HepG2 (cell line): Measurements from ENCODE around the gene PLA2G4C. TPM values are rescaled to one million over a fixed set of nuclear protein-coding genes. Genes with fewer than 3 reads are reported as not detected.

Source experiments
- ATAC-seq: fragments of 200-7000 bp; cut with Tn5 transposase; 3 replicates; pipeline ENCODE4 v1.9.1; 2020; ENCODE audit warnings: mild to moderate bottlenecking, moderate library complexity
- BruUV-seq: library from RNA; stranded (reverse); fragments of 400-500 nt; replicated peaks from 2 replicates; lab custom pipeline; 2021; lab: Mats Ljungman, UMichigan
- CTCF ChIA-PET: fragments of 300-600 bp; formaldehyde crosslinking; extraction: SDS; loops from one replicate; lab custom pipeline; 2021; ENCODE audit warnings: low total read pairs, inconsistent platforms, low intra/inter-chr PET ratio; lab: Yijun Ruan, JAX
- POLR2A ChIA-PET: fragments of 350-600 bp; sonication (Branson Sonifier 250); formaldehyde crosslinking; loops from one replicate; lab custom pipeline; 2020; ENCODE audit warnings: antibody characterized with exemption, inconsistent platforms; lab: Yijun Ruan, JAX
- DNase-seq: peaks from one replicate; pipeline ENCODE4 v3.0.0-alpha.2; 2015; ENCODE audit warnings: low spot score
- FAIRE-seq: peaks from 3 replicates; lab custom pipeline; 2011; peaks lifted over from hg19 to GRCh38; lab: Jason Lieb, UNC
- H2AFZ ChIP-seq: one replicate; pipeline ENCODE4 v1.6.1; 2011; ENCODE audit warnings: low read length, inconsistent platforms
- H3K27ac ChIP-seq: fragments of 300-600 bp; 3 replicates; pipeline ENCODE4 v1.8.0; 2011; ENCODE audit warnings: mixed run types, mild to moderate bottlenecking, mixed read lengths, low read length, inconsistent platforms; ENCODE audit not compliant: insufficient read depth; ENCODE audit errors: extremely low read length
- H3K27me3 ChIP-seq, 2 experiments: fragments of 200-600 bp in 1 of 2; 2 replicates in 1 of 2; 3 replicates in 1 of 2; pipeline versions ENCODE4 v1.6.0 to v1.8.0; 2011; ENCODE audit warnings: low read length in 2 of 2, mild to moderate bottlenecking in 2 of 2, moderate library complexity in 2 of 2, inconsistent platforms in 1 of 2; ENCODE audit not compliant: insufficient read depth in 2 of 2, control insufficient read depth in 1 of 2
- H3K36me3 ChIP-seq, 2 experiments: fragments of 200-600 bp in 1 of 2; replicated peaks in 1 of 2; 2 replicates in 1 of 2; 3 replicates in 1 of 2; pipeline versions ENCODE4 v1.5.1 to v1.8.0; 2011; ENCODE audit warnings: low read length in 2 of 2, inconsistent platforms in 1 of 2; ENCODE audit not compliant: insufficient read depth in 2 of 2, control insufficient read depth in 1 of 2
- H3K4me1 ChIP-seq: 2 replicates; pipeline ENCODE4 v1.5.1; 2012; ENCODE audit warnings: low read length, inconsistent platforms; ENCODE audit not compliant: insufficient read depth
- H3K4me2 ChIP-seq: 2 replicates; pipeline ENCODE4 v1.6.0; 2011; ENCODE audit warnings: low read depth, low read length, inconsistent platforms
- H3K4me3 ChIP-seq, 3 experiments: fragments of 200-600 bp in 1 of 3; sonication (generic), shearing (Covaris generic) in 1 of 3; replicated peaks in 1 of 3; 2 replicates each; pipeline ENCODE4 v1.5.1; 2011 to 2016; ENCODE audit warnings: low read length in 3 of 3, inconsistent platforms in 2 of 3, low read depth in 2 of 3, mild to moderate bottlenecking in 2 of 3, control low read depth in 1 of 3, mixed read lengths in 1 of 3; ENCODE audit not compliant: insufficient read depth in 1 of 3
- H3K79me2 ChIP-seq: one replicate; pipeline ENCODE4 v1.6.1; 2011; ENCODE audit warnings: low read length, inconsistent platforms; ENCODE audit not compliant: insufficient read depth
- H3K9ac ChIP-seq: 2 replicates; pipeline ENCODE4 v1.6.0; 2011; ENCODE audit warnings: mild to moderate bottlenecking, low read depth, low read length, inconsistent platforms; ENCODE audit not compliant: insufficient read depth
- H3K9me3 ChIP-seq: 2 replicates; pipeline ENCODE4 v1.5.1; 2012; ENCODE audit warnings: mild to moderate bottlenecking, low read length
- H4K20me1 ChIP-seq: 2 replicates; pipeline ENCODE4 v1.6.0; 2011; ENCODE audit warnings: inconsistent platforms, mild to moderate bottlenecking, low read length, moderate library complexity; ENCODE audit not compliant: insufficient read depth
- BRD4 ChIP-seq: sonication (generic); formaldehyde crosslinking; IDR thresholded peaks from 2 replicates; pipeline ENCODE4 v1.4.0; 2020; ENCODE audit warnings: missing genetic modification reagents
- EED ChIP-seq: sonication (generic); formaldehyde crosslinking; IDR thresholded peaks from 2 replicates; pipeline ENCODE4 v1.5.0; 2020; ENCODE audit warnings: mild to moderate bottlenecking, missing genetic modification reagents
- GMEB1 ChIP-seq: sonication (generic); formaldehyde crosslinking; IDR thresholded peaks from 2 replicates; pipeline ENCODE4 v1.5.1; 2020; ENCODE audit warnings: missing genetic modification reagents, mild to moderate bottlenecking, borderline replicate concordance
- MIER2 ChIP-seq: IDR thresholded peaks from 2 replicates; pipeline ENCODE4 v1.6.1; 2016; ENCODE audit warnings: missing biosample characterization, missing genetic modification reagents
- MIXL1 ChIP-seq: IDR thresholded peaks from 2 replicates; pipeline ENCODE4 v1.6.1; 2016
- PRPF4 ChIP-seq: fragments of 200-400 bp; formaldehyde crosslinking; IDR thresholded peaks from 2 replicates; pipeline ENCODE4 v1.6.1; 2016; ENCODE audit warnings: low read length, low read depth; ENCODE audit not compliant: poor library complexity, severe bottlenecking
- RELA ChIP-seq: sonication (generic); formaldehyde crosslinking; IDR thresholded peaks from 2 replicates; pipeline ENCODE4 v1.4.0; 2020; ENCODE audit warnings: missing genetic modification reagents
- RFXAP ChIP-seq: sonication (generic); formaldehyde crosslinking; IDR thresholded peaks from 2 replicates; pipeline ENCODE4 v1.4.0; 2020; ENCODE audit warnings: missing genetic modification reagents, borderline replicate concordance
- SNAPC5 ChIP-seq: sonication (generic); formaldehyde crosslinking; IDR thresholded peaks from 2 replicates; pipeline ENCODE4 v1.8.1; 2023; ENCODE audit warnings: mild to moderate bottlenecking, missing genetic modification reagents, borderline replicate concordance
- U2AF1 ChIP-seq: fragments of 200-400 bp; formaldehyde crosslinking; optimal IDR thresholded peaks from 2 replicates; pipeline ENCODE3; 2017; ENCODE audit warnings: mild to moderate bottlenecking, low read depth, low read length
- ZBTB49 ChIP-seq: sonication (generic); formaldehyde crosslinking; IDR thresholded peaks from 2 replicates; pipeline ENCODE4 v1.4.0; 2020; ENCODE audit warnings: missing genetic modification reagents, borderline replicate concordance
- ZC3H13 ChIP-seq: sonication (generic); formaldehyde crosslinking; IDR thresholded peaks from 2 replicates; pipeline ENCODE4 v1.8.1; 2023; ENCODE audit warnings: mild to moderate bottlenecking, missing genetic modification reagents, moderate library complexity
- ZNF18 ChIP-seq: sonication (generic); formaldehyde crosslinking; IDR thresholded peaks from 2 replicates; pipeline ENCODE4 v1.8.0; 2022; ENCODE audit warnings: mild to moderate bottlenecking, missing genetic modification reagents; ENCODE audit not compliant: insufficient replicate concordance
- ZNF251 ChIP-seq: sonication (generic); formaldehyde crosslinking; IDR thresholded peaks from 2 replicates; pipeline ENCODE4 v1.9.0; 2021; ENCODE audit warnings: mild to moderate bottlenecking, missing genetic modification reagents
- ZNF652 ChIP-seq: IDR thresholded peaks from 2 replicates; pipeline ENCODE4 v1.6.1; 2016; ENCODE audit warnings: low read depth, borderline replicate concordance
- ZSCAN9 ChIP-seq: IDR thresholded peaks from 2 replicates; pipeline ENCODE4 v1.6.1; 2016; ENCODE audit warnings: borderline replicate concordance
- ZUFSP ChIP-seq: sonication (generic); formaldehyde crosslinking; IDR thresholded peaks from 2 replicates; pipeline ENCODE4 v1.9.0; 2021; ENCODE audit warnings: missing genetic modification reagents, mild to moderate bottlenecking, borderline replicate concordance
- WGBS: methylation state at CpG from one replicate; pipeline ENCODE4 v1.1.6; 2017; ENCODE audit warnings: low lambda C conversion rate; 5-methylcytosine and 5-hydroxymethylcytosine counted together
- in situ Hi-C: cut with HindIII; loops from 2 replicates; pipeline ENCODE4 v1.10.0; 2017; ENCODE audit warnings: low pct_unique_long_range_greater_than_20kb; ENCODE audit not compliant: extremely low pct_ligation_motif_present
- intact Hi-C: fragments of 100-400 bp; cut with micrococcal nuclease; formaldehyde crosslinking; loops from one replicate; pipeline ENCODE4 v1.10.0; 2022; ENCODE audit not compliant: unreplicated experiment
- polyA plus RNA-seq, 8 experiments: library from polyadenylated mRNA; depleted of rRNA in 3 of 8; stranded (reverse) in 7 of 8; unstranded in 1 of 8; fragments of >200 nt; fragmentation: Illumina TruSeq in 4 of 8; extraction: Trizol in 4 of 8; gene quantifications; 2 replicates each; pipeline versions ENCODE4 v1.2.1 to v1.2.3, GENCODE V29; 2011 to 2016; ENCODE audit warnings: low read depth in 4 of 8, missing spikeins in 1 of 8, mixed read lengths in 1 of 8; ENCODE audit not compliant: insufficient read depth in 1 of 8
- total RNA-seq, 5 experiments: library from RNA; depleted of rRNA; stranded (reverse); fragments of >200 nt; fragmentation: Illumina TruSeq; extraction: Trizol; gene quantifications; 2 replicates each; pipeline ENCODE4 v1.2.3, GENCODE V29; 2016; ENCODE audit warnings: low read depth in 1 of 5

Gene PLA2G4C
- total and polyA plus RNA-seq, 2 of the 13 experiments (the other 11 are each of a cell fraction or from before 2014, with no cell fraction given), result 1.6 to 1.7 TPM

- BruUV-seq, result no TSS peak
- DNase-seq, result no peak
- Histone ChIP-seq H3K36me3 (no peaks in the 10 kb centered on the region), H3K4me3 (no peak overlapping the region), H3K9me3 (no peaks in the 10 kb centered on the region), H3K9ac (no peak overlapping the region), H3K27ac (no peak overlapping the region), H2AFZ (no peak overlapping the region), H3K4me2 (no peak overlapping the region), H3K27me3 (no peaks in the 10 kb centered on the region; a peak in 1 of 5 replicates), H3K79me2 (no peaks in the 10 kb centered on the region), H4K20me1 (no peaks in the 10 kb centered on the region)
- ATAC-seq, result no peak
- no peak for FAIRE-seq
- in situ Hi-C loops (no loop called here), intact Hi-C loops (no loop called here)
- 15% methylated on average over 2 of the region's 2 CpGs for WGBS
- TF ChIP-seq ZBTB49 (CRISPR knock-in tag), result no peak
- no peak for TF ChIP-seq SNAPC5 (CRISPR knock-in tag)
- TF ChIP-seq MIXL1 (CRISPR knock-in tag), result no peak
- TF ChIP-seq ZNF652, result no peak
- TF ChIP-seq RELA (CRISPR knock-in tag), result no peak
- no peak for TF ChIP-seq EED
- no peak for TF ChIP-seq MIER2 (CRISPR knock-in tag)
- TF ChIP-seq ZC3H13, result no peak
- TF ChIP-seq ZNF251 (CRISPR knock-in tag), result no peak
- no peak for TF ChIP-seq BRD4 (CRISPR knock-in tag)
- TF ChIP-seq RFXAP, result no peak
- TF ChIP-seq ZSCAN9, result no peak
- TF ChIP-seq GMEB1, result no peak
- TF ChIP-seq ZUFSP (CRISPR knock-in tag), result no peak
- no peak for TF ChIP-seq ZNF18 (CRISPR knock-in tag)
- no peak for TF ChIP-seq U2AF1
- no peak for TF ChIP-seq PRPF4
- TF ChIP-seq, all 625 proteins: peak for 0
- POLR2A ChIA-PET, result no interaction called here
- CTCF ChIA-PET, result no interaction called here
- H3K4me1 ChIP-seq, result no peaks in the 10 kb centered on the region
Observed at GRCh38 chr19:48094855-48095203, 15.8 kb downstream of the PLA2G4C start.
